Stimulated activated naive B cell treated with anti-CD40 and anti-IgM and Interleukin-4, amounts not matched to agents 10 μg/mL and 1 μg/mL and 100 μg/mL, for 72 hours (primary cell): ENCODE measurements around the gene RNF17.

ENCODE experiments used
- ATAC-seq, 2 donors: fragments of 150-1000 bp; cut with Tn5 transposase; replicated peaks; 2 replicates each; pipeline ENCODE4 v1.10.0; 2021; ENCODE audit warnings: moderate library complexity in 1 of 2
- DNase-seq: peaks from one replicate; pipeline ENCODE4 v3.0.0; 2021
- H3K27ac Mint-ChIP-seq: one replicate; pipeline ENCODE4 v1.8.0; 2022; ENCODE audit warnings: mild to moderate bottlenecking, mixed read lengths
- H3K27me3 Mint-ChIP-seq, 2 donors: one replicate each; pipeline ENCODE4 v1.8.0; 2022; ENCODE audit warnings: mixed read lengths in 2 of 2
- H3K36me3 Mint-ChIP-seq, 2 donors: one replicate each; pipeline ENCODE4 v1.8.0; 2022; ENCODE audit warnings: mixed read lengths in 2 of 2, mild to moderate bottlenecking in 1 of 2
- H3K4me1 Mint-ChIP-seq, 2 donors: one replicate each; pipeline ENCODE4 v1.8.0; 2022; ENCODE audit warnings: mixed read lengths in 2 of 2, mild to moderate bottlenecking in 1 of 2
- H3K4me3 Mint-ChIP-seq, 2 donors: one replicate each; pipeline ENCODE4 v1.8.0; 2022; ENCODE audit warnings: mild to moderate bottlenecking in 2 of 2, mixed read lengths in 2 of 2, moderate library complexity in 1 of 2
- H3K9me3 Mint-ChIP-seq, 2 donors: one replicate each; pipeline ENCODE4 v1.8.0; 2022; ENCODE audit warnings: mixed read lengths in 2 of 2, mild to moderate bottlenecking in 1 of 2

Gene RNF17

DNA sequence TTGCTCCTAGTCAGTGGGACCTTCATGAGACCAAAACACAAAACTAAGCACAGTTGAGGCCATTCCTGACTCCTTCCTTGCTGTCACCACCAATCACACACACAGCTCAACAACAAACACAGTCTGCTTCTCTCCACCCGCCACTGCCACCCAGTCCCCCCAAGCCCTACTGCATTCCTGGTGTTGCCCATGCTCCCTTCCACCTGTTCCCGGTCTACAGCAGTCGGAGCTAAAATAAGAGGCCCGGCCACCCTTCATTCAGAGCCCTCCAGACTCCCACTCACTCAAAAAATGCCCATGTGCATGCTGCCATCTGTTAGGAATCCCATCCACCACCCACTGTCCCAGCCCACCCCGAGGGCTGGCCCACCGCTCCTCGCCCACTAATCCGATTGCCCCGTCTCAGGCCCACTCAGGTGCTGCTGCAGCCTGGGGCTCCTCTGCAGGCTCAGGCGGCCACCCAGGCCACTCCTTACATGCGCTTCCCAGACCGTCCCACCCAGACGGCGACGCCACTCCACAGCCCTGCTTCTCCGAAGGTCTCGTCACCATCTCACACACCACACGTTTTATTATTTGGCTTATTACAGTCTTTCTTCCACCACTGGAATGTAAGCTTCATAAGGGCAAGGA lies 127.6 kb downstream of the RNF17 start:
- Mint-ChIP-seq H3K4me1 (peaks cover 3 to 21% of the 10 kb centered on the region in 2 donors), H3K27me3 (no peaks in the 10 kb centered on the region), H3K36me3 (peaks cover 53 to 58% of the 10 kb centered on the region in 2 donors), H3K27ac (no peak overlapping the region), H3K9me3 (no peaks in the 10 kb centered on the region), H3K4me3 (no peak overlapping the region)
- ATAC-seq (no peak), DNase-seq (no peak)

DNA sequence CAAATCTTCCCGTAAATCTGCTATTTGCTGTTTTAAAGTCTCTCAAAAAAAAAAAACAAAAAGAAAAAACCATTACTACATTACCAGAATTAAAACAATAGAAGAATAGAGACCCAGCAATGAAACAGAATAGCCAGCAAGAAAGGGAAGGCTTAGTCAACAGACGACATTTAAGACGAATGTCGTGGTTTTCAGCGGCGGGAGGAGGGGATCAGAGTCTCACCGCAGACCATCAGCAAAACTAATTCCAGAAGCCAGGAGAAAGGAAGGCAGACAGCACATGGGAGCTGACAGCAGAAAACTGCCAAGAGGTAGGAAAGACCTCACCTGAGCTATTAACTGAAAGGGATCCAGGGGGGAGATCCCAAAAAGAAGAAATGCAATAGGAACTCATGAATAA lies 128.9 kb downstream of the RNF17 start:
- H3K36me3 Mint-ChIP-seq: peaks cover 49 to 61% of the 10 kb centered on the region in 2 donors

DNA sequence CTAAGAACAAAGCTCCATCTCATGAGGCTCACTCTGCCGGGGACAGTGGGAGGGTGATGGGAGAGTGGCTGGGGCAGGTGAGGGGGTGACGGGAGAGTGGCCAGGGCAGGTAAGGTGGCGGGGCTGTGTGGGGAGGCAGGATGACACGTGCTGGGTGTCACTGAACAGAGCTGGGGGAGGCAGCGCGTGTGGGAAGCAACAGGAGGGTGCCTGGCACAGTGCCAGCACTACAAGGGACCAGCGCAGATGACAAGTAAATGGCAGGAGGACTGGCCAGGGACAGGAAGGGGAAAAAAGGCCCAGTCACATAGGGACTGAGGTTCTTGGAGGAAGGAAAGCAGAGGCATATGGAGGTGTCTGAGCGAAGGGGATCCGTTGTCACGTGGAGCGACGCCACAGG lies 129.9 kb downstream of the RNF17 start:
- H3K27ac Mint-ChIP-seq: no peak overlapping the region
- H3K36me3 Mint-ChIP-seq: peaks cover 45 to 59% of the 10 kb centered on the region in 2 donors
- ATAC-seq (no peak), DNase-seq (no peak)
- H3K4me3 Mint-ChIP-seq: no peak overlapping the region
- H3K27me3 Mint-ChIP-seq: no peaks in the 10 kb centered on the region
- H3K4me1 Mint-ChIP-seq: peaks cover 3 to 11% of the 10 kb centered on the region in 2 donors
- H3K9me3 Mint-ChIP-seq: no peaks in the 10 kb centered on the region

More for the DNA sequence above, 128.9 kb downstream of the RNF17 start:
- no peaks in the 10 kb centered on the region for H3K9me3 Mint-ChIP-seq
- no peaks in the 10 kb centered on the region for H3K27me3 Mint-ChIP-seq
- no peak for ATAC-seq
- peaks cover 3 to 21% of the 10 kb centered on the region in 2 donors for H3K4me1 Mint-ChIP-seq
- DNase-seq: no peak
- H3K27ac Mint-ChIP-seq: no peak overlapping the region
- no peak overlapping the region for H3K4me3 Mint-ChIP-seq

DNA sequence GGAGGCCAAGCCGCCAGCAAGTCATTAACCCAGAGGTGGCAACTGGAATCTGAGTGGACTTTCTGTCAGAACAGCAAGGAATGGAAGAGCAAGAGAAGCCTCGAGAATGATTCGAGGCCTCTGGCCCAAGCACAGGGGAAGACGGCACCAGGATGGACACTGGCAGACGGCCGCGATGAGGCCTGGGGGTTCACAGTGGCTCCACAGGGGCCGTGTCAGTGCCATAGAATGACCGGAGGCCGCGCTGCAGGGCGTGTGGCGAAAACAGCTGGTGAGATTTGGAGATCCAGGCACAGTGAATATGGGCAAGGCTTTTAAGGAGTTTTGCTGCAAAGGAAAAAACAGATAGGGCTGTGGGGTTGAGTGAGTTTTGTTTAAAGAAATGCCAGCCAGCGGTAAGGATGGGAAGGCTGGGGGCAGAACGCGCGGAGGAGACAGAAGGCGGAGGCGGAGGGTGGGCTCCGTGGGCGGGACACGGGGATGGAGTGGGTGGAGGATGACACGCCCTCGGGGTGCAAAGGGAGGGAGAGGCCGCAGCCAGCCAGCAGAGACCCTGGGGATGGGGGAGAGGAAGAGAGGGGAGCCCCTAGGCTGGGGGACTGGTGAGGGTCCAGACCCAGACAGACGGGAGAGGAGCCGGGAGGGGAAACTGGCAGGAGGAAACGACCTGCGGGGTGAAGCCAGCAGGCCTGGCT lies 130.5 kb downstream of the RNF17 start:
- no peak overlapping the region for H3K4me3 Mint-ChIP-seq
- DNase-seq (no peak), ATAC-seq (no peak)

DNA sequence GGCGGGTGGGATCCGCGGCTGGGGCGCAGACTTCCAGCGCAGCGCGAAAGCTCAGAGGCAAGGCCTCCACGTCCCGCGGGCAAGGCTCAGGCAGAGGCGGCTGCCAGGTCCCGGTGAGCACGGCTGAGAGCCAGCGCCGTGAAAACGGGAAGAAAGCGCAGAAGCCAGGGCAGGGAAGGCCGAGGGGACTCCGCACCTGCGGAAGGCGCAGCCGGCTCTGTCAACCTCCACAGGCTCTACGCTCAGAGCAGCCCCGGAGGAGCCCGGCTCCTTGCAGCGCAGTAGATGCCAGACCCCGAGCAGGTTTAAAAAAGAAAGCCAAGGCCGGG lies 131.0 kb downstream of the RNF17 start:
- H3K27me3 Mint-ChIP-seq: no peaks in the 10 kb centered on the region
- no peak overlapping the region for H3K4me3 Mint-ChIP-seq
- H3K36me3 Mint-ChIP-seq: peaks cover 41 to 60% of the 10 kb centered on the region in 2 donors
- no peak for ATAC-seq
- H3K27ac Mint-ChIP-seq: no peak overlapping the region
- no peak for DNase-seq
- peaks cover 3 to 12% of the 10 kb centered on the region in 2 donors for H3K4me1 Mint-ChIP-seq
- H3K9me3 Mint-ChIP-seq: no peaks in the 10 kb centered on the region

More for the DNA sequence above, 130.5 kb downstream of the RNF17 start:
- Mint-ChIP-seq H3K4me1 (peaks cover 3 to 10% of the 10 kb centered on the region in 2 donors), H3K27ac (no peak overlapping the region), H3K9me3 (no peaks in the 10 kb centered on the region), H3K27me3 (no peaks in the 10 kb centered on the region), H3K36me3 (peaks cover 44 to 60% of the 10 kb centered on the region in 2 donors)

DNA sequence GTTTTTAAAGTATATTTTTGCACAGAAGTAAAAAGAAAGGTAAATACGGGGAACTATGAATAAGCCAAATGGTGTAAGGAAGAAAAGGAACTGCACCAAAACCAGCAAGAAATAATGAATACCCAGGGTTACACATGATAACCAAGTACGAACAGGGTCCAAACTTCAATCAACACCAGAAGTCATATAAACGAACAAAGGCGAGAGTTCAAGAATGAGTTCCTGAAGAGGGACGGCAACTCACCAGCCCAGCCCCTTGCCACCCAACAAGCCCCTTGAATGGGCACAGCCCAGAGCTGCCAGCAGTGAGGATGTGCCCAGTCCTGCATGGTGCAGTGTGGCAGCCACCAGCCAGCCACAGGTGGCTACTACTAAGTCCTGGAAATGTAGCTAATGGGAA lies 132.1 kb downstream of the RNF17 start:
- peaks cover 10 to 16% of the 10 kb centered on the region in 2 donors for H3K4me1 Mint-ChIP-seq
- no peak overlapping the region for H3K27ac Mint-ChIP-seq
- no peak for ATAC-seq
- peaks cover 41 to 61% of the 10 kb centered on the region in 2 donors for H3K36me3 Mint-ChIP-seq
- H3K4me3 Mint-ChIP-seq: no peak overlapping the region
- H3K9me3 Mint-ChIP-seq: peaks cover 0 to 1% of the 10 kb centered on the region in 2 donors
- no peaks in the 10 kb centered on the region for H3K27me3 Mint-ChIP-seq
- DNase-seq: no peak

DNA sequence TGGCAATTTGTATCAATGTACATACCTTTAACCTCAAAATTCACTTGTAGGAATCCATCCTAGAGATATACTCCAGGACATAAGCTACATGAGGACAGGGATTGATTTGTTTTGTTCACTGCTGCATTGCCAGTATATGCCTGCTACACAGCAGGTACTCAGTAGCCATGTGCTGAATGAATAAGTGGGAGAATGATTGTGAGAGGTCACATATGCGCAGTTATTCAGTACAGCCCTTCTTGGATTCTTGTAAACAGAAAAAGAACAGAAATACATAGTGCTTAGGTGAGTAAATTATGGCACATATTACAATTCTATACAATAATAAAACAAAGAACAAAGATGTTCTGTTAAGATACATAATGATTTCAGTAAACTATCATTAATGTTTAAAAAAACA lies 133.3 kb downstream of the RNF17 start:
- ATAC-seq (no peak), DNase-seq (no peak)
- Mint-ChIP-seq H3K36me3 (peaks cover 30 to 49% of the 10 kb centered on the region in 2 donors), H3K9me3 (peaks cover 0 to 1% of the 10 kb centered on the region in 2 donors), H3K4me1 (peaks cover 10 to 13% of the 10 kb centered on the region in 2 donors), H3K27ac (no peak overlapping the region), H3K27me3 (no peaks in the 10 kb centered on the region), H3K4me3 (no peak overlapping the region)

DNA sequence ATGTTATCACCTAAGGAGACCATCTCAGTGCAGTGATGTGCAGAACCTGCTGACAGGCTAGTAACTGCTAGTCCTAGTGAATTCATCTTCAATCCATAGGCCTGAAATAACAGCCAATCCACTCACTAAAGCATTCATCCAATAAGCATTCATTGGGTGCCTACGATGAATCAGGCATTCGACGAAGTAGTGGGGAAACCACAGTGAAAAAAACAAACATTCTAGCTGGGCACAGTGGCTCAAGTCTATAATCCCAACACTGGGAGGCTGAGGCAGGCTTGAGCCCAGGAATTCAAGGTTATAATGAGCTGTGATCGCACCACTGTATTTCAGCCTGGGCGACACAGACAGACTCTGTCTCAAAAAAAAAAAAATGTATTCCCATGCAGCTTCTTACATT lies 135.6 kb downstream of the RNF17 start:
- Mint-ChIP-seq H3K27me3 (no peaks in the 10 kb centered on the region), H3K9me3 (peaks cover 0 to 1% of the 10 kb centered on the region in 2 donors), H3K4me3 (no peak overlapping the region), H3K27ac (no peak overlapping the region), H3K36me3 (peaks cover 15 to 34% of the 10 kb centered on the region in 2 donors), H3K4me1 (peaks cover 7 to 13% of the 10 kb centered on the region in 2 donors)
- DNase-seq (no peak), ATAC-seq (no peak)

DNA sequence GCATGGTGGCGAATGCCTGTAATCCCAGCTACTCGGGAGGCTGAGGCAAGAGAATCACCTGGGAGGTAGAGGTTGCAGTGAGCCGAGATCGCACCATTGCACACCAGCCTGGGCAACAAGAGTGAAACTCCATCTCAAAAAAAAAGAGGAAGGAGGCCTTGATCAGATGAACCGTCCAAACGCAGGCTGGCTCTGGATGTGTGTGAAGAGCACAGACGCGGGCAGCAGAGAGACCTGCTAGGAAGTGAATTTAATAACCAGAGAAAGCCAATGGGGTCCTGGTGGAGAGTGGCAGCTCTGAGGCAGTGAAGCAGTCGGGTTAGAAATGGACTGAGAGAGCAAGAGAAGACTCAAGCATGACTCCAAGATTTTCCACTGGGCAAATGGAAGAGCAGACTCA lies 136.5 kb downstream of the RNF17 start:
- peaks cover 7 to 13% of the 10 kb centered on the region in 2 donors for H3K4me1 Mint-ChIP-seq
- peaks cover 19 to 37% of the 10 kb centered on the region in 2 donors for H3K36me3 Mint-ChIP-seq
- DNase-seq (no peak), ATAC-seq (peak; percentile 86 to 92)
- peak overlapping the region; percentile 37 for H3K27ac Mint-ChIP-seq
- no peak overlapping the region for H3K4me3 Mint-ChIP-seq
- H3K27me3 Mint-ChIP-seq: no peaks in the 10 kb centered on the region
- H3K9me3 Mint-ChIP-seq: peaks cover 0 to 1% of the 10 kb centered on the region in 2 donors

DNA sequence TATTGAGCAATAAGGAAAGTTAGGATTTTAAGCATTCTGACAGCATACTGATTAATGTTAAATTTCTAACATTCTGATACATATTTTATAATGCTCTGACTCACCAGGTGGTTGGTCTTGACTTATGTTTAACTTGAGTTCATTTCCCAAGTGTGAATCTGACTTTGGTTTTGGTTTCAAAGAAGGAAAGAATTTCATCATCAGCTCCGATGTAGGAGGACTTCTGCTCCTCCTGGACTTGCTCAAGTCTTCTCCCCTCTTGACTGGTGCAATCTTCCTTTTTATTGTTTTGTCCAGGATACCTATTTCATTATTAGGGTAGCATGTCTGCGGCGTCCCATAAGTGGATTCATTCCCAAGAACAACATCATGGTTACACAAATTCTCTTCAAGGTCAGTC lies 141.3 kb downstream of the RNF17 start:
- no peak for DNase-seq
- ATAC-seq: no peak
- H3K27ac Mint-ChIP-seq: no peak overlapping the region
- H3K4me3 Mint-ChIP-seq: no peak overlapping the region
- peaks cover 0 to 1% of the 10 kb centered on the region in 2 donors for H3K9me3 Mint-ChIP-seq
- peaks cover 26 to 46% of the 10 kb centered on the region in 2 donors for H3K36me3 Mint-ChIP-seq
- peaks cover 4 to 8% of the 10 kb centered on the region in 2 donors for H3K4me1 Mint-ChIP-seq
- H3K27me3 Mint-ChIP-seq: no peaks in the 10 kb centered on the region

DNA sequence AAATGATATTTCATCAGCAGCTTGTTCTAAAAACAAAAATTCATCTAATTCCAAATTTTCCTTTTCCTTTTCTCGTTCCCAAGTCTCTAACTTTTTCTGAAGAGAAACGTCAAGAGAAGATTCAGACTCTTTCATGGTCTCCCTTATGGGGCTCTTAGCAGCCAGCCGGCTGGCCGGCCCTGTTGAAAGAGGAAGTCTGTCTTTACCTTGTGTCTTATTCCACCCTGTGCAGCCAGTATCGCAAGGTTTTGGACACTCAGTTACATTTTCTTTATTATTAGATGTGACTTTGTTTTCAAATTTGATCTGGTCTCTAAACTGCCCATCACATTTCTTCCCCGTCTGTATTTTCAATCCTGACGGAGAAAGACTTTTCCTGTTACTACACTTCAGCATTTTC lies 142.3 kb downstream of the RNF17 start:
- Mint-ChIP-seq H3K27me3 (no peaks in the 10 kb centered on the region), H3K4me3 (no peak overlapping the region), H3K9me3 (no peaks in the 10 kb centered on the region), H3K4me1 (no peaks in the 10 kb centered on the region), H3K36me3 (peaks cover 22 to 43% of the 10 kb centered on the region in 2 donors), H3K27ac (no peak overlapping the region)
- no peak for DNase-seq
- ATAC-seq: no peak

DNA sequence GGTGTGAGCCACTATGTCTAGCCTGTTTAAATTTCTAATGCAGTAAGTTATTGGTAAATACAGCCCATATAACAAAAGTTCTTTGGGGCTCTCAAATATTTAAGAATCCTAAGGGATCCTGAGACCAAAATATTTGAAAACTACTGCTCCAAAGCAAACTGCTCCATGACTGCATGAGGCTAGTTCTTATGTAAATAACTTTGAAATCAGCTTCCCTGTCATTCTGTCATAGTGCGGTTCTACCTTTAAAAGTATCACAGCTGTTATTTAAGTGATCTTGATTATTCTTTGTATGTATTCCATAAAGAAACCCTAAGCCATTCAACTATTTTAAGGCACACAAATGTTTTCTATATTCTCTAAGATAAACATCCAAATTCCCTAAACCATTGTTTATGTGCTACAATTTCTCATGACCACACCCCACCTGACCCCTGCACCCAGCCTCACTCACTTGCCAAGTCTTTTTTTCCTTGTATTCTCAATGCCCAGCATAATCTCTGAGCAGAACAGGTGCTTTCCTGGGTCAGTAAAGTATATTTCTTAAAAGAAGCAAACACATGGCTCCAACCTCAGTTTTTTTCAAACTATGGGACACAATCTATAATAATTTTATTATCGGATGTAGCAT lies 146.6 kb downstream of the RNF17 start:
- H3K9me3 Mint-ChIP-seq: no peaks in the 10 kb centered on the region
- no peaks in the 10 kb centered on the region for H3K27me3 Mint-ChIP-seq
- H3K4me3 Mint-ChIP-seq: no peak overlapping the region
- ATAC-seq (no peak), DNase-seq (no peak)
- peaks cover 20 to 38% of the 10 kb centered on the region in 2 donors for H3K36me3 Mint-ChIP-seq
- peaks cover 2 to 6% of the 10 kb centered on the region in 2 donors for H3K4me1 Mint-ChIP-seq
- H3K27ac Mint-ChIP-seq: no peak overlapping the region

DNA sequence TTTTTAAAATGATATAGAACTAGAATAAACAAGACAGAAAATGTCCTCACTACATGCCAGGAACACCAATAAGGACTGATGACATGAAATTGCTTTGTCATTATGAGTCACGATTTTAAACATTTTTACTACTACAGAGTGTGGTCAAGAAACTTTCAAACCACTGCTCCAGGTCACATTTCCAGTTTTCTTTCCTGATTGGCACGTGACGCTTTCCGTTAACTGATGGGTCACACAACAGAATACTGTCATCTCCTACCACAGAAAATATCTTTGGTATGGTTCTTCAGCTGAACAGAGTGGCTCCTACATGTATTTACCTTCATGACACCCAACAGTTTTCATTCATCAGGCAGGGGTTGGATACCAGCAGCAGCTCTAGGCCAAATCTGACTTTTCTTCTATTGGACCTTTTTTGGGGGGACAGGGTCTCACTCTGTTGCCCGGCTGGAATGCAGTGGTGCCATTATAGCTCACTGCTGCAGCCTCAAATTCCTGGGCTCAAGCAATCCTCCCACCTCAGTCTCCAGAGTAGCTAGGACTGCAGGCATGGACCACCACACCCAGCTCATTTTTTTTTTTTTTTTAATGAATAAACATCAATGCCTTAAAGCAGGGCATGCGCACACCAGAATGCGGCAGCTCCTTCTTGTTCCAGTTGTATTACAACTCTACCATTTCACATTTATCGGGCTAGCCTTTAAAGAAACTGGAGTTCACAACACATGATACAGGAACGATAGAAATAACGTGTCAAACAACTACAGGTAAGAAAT lies 147.4 kb downstream of the RNF17 start:
- Mint-ChIP-seq H3K4me3 (no peak overlapping the region), H3K36me3 (peaks cover 16 to 31% of the 10 kb centered on the region in 2 donors), H3K9me3 (no peaks in the 10 kb centered on the region), H3K27ac (no peak overlapping the region), H3K27me3 (no peaks in the 10 kb centered on the region), H3K4me1 (peaks cover 6 to 12% of the 10 kb centered on the region in 2 donors)
- ATAC-seq (no peak), DNase-seq (no peak)

DNA sequence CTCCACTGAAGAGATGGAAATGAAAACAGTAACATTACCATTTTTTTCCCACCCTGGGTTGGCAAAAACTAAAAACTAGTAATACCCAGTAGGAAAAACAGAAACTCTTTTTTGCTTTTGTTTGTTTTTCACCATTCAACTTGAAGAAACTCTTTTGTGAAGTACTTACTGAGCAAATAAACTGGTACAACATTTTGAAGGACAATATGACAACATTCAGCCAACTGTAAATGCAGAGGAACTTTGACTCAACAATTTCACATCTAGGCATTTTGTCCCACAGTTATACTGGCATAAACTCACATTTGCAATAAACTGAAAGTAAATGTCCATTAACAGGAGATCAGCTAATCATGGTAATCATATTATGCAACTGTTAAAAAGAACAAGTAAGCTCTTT lies 152.5 kb downstream of the RNF17 start:
- H3K9me3 Mint-ChIP-seq: no peaks in the 10 kb centered on the region
- H3K4me3 Mint-ChIP-seq: no peak overlapping the region
- ATAC-seq: no peak
- H3K27me3 Mint-ChIP-seq: no peaks in the 10 kb centered on the region
- no peak overlapping the region for H3K27ac Mint-ChIP-seq
- H3K36me3 Mint-ChIP-seq: peaks cover 6% of the 10 kb centered on the region in 2 donors
- peaks cover 6 to 12% of the 10 kb centered on the region in 2 donors for H3K4me1 Mint-ChIP-seq
- no peak for DNase-seq
